GM18907 (cell line): ENCODE measurements around the gene ANAPC2.

Source experiments
- ATAC-seq: cut with Tn5 transposase; IDR thresholded peaks from one replicate; pipeline ENCODE4 v1.9.1; 2021; ENCODE audit warnings: mild to moderate bottlenecking, moderate library complexity; ENCODE audit not compliant: unreplicated experiment

The ANAPC2 gene

DNA sequence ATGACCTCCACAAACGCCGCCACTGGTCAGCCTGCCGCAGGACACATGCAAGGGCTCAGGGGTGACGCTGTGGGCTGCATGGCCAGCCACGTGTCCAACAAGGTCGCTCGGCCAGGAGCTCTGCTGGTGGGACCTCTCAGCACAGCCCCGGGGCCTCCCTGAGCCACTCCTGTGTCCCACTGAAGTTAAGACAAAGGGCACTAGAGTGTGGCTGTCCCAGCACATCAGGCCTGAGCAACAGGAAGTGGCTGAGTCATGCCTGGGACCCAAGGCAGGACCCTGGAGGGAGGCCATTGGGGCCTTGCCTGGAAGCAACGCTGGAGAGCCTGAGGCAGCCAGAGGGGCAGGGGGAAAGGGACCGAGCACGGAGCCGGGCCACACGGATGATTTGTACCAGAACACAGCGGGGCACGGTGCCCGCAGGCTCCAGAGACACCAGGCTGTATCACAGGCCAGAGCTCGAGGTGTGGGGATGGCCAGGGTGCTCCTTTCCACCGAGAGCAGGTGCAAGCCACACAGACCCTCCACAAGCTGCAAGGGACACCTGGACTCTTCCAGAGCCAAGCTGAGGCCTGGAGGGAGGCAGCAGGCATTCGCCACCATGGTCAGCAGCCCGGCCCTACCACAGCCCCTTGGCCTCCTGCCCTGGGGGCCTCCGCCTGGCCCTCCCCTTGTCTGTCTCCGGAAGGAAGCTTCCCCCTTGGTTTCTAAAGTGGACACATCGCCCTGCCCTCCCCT, 10.0 kb downstream of the ANAPC2 start:
- no peak for ATAC-seq

DNA sequence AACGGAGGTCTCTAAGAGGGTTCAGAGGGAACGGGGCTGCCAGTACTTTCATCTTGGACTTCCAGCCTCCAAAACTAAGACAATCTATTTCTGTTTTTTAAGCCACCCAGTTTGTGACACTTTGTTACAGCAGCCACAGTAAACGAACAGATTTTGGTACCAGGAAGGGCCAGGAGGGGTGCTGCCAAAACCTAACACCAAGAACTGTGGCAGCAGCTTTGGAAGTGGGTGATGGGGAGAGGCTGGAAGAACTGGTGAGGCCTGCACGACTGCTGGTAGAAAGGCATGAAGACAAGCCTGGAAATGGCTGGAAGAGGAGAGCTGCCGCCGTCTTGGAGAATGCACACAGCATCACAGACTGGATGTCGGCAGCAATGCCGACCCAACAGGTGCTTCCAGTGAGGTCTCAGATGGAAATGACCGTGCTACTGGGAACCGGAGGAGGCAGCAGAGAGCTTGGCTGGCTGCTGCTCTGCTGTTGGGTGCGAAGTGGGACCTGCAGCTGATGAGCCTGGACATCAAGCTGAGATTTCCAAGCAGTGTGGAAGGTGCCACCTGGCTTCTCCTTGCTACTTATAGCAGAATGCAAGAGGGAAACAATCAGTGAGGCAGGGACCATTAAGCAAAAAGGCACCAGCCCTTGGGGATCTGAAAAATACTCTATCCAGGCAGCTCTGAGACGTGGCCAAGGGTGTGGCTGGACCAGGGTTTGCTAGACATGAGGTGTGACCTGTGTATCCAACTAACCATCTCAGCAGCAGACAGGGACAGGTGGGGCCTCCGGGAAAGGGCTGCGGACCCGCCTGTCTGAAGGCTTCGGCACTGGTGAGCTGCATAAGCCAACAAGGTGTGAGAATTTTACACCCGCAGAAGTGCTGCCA, 11.8 kb downstream of the ANAPC2 start:
- no peak for ATAC-seq

DNA sequence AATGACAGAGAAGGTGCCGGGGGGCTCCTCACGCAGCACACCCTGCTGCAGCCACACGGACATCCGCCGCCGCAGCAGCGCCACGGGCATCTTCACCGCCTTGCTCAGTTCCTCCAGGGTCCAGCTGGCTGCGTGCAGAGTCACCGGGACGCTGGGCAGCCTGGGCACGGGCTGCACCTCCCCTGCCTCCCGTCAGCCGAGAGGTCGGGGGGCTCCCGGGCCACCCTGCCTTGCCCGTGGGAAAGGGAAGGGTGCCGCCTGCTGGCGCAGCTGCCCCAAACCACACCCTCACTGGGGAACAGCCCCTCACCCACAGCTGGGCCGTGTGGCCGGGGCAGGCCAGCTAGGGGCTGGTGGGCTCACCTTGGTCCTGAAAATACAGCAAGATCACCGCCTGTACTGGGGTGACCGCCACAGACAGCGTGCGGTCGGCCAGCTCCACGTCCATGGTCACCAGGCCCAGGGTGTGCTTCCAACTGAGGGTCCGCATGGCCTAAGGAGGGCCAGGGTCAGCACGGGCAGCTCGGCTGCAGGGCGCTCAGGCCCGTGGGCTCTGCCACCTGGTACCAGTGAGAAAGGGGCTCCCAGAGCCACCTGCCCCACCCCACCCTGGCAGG, 12.9 kb downstream of the ANAPC2 start:
- ATAC-seq = no peak

DNA sequence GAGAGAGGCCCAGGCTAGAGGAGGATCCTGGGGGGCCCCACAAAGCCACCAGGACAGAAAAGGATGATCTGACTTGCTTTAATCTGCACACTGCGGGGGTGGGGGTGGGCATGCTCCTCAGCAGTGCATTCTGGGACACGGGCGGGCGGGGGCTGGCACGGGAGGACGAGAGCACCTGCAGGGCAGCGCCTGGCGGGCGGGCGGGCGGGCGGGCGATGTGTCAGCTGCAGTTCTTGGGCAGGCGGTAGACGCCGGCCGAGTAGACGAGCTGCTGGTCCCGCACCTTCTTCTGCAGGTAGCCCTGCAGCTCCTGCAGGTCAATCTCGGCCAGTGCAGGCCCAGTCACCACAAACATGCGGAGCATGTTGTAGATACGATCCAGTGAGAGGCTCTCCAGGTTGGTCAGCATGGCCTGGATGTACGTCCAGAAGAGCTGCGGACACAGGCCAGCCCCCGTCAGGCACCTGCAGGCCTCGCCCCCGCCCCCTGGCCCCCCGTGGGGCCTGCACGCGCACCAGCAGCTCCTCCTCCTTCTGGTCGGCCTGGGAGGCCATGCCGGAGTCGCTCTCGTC, 13.6 kb downstream of the ANAPC2 start:
- no peak for ATAC-seq

DNA sequence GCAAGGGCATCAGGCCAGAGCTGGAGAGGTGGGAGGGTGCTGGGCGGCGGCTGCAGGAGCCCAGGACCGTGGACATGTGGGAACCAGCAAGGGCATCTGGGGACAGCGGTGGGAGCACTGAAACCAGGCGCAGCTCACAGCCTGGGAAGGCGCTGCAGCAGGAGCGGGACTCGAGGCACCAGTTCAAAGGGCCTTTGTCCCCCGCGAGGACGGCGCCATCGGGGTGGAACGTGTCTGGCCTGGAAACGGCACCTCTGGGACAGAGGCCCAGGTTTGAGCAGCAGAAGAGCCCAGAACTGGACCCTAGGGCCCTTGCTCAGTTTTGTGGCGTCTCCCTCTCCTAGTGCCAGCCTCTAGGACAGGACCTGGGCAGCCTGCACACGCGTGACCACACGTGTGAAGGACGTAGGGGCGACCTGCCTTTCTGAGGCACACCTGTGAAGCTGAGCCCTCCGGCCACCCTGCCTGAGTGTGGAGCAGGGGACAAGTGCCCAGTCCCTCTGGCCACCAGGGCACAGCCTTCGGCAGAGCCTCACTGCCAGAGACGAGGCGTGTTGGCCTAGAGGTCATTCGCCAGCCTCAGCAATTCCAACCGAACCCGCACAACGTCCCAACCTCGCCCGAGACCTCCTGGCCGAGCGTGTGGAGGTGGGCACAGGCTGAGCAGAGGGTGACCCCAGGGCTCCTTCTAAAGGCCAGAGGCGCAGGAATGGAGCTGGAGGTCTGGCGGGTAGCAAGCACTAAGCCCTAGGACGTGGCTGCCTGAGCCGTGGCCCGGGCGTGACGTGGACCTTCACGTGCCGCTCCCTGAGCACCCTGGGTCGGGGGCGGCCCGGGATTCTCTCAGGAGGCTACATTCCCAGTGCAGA, 14.3 kb downstream of the ANAPC2 start:
- no peak for ATAC-seq

DNA sequence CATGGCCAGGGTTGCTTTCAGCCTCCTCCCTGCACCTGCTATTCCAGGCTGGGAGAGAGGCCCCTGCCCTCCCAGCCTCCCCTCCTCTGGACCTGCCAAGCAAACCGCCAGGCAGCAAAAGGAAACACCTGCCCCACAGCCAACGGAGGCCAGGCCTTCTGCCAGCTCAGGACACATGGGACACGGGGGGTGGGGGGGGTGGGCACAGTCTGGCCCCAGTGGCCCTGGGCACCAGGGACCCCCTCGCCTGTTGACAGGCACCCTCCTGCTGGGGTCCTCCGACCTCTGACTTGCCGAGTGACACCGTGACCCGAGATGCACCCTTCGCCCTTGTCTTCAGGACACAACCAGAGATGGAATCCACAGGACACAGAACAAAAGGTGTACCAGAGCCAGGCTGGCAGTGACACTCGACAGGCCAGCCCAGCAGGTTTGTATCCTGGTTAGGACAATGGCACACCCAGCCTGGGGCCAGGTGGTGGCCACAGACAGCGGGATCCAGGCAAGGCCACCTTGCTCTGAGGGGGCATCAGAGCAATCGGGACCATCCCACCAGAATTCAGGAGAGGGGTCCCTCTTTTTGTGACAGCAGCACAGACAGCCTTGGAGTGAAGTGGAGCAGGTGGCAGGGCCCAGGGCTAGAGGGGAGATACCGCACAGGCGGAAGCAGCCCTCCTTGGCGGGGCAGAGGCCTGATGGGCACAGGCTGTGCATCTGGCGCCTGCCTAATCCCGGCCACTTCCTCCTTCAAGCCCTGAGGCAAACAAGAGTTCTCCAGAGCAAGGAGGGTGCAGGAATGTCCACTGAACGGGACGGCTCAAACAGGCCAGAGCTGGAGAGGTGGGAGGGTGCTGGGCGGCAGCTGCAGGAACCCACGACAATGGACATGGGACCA, 15.2 kb downstream of the ANAPC2 start:
- no peak for ATAC-seq

DNA sequence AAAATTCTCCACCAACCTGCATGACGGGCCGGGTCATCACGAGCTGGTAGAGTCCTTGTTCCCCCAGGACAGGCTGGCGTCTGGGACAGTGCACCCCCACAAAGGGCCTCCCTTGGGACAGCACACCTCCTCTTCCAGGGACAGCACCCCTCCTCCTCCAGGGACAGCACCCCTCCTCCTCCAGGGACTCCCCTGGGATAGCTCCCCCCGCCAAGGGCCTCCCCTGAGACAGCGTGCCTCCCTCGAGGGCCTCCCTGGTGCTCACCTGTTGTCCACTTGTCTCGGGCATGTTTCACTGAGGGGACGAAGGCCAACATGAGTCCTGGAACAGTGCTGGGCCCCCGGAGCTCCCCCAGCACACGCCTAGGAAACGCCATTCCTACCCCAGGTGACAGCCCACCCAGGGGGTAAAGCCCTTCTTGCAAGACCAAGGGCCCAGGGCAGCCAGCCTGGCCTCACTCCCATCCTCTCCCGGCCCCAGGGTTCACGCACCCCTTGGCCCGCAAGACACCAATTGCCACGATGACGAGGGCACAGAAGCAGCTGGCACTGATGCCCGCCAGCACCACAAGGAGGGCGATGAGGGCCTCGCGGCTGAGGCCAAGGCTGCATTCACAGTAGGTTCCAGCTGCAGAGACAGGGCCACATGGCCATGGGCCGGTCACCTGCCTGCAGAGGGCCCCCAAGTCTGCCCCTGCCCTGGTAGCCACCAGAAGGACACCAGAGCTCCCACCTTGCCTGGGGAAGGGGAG, 17.0 kb downstream of the ANAPC2 start:
- no peak for ATAC-seq

DNA sequence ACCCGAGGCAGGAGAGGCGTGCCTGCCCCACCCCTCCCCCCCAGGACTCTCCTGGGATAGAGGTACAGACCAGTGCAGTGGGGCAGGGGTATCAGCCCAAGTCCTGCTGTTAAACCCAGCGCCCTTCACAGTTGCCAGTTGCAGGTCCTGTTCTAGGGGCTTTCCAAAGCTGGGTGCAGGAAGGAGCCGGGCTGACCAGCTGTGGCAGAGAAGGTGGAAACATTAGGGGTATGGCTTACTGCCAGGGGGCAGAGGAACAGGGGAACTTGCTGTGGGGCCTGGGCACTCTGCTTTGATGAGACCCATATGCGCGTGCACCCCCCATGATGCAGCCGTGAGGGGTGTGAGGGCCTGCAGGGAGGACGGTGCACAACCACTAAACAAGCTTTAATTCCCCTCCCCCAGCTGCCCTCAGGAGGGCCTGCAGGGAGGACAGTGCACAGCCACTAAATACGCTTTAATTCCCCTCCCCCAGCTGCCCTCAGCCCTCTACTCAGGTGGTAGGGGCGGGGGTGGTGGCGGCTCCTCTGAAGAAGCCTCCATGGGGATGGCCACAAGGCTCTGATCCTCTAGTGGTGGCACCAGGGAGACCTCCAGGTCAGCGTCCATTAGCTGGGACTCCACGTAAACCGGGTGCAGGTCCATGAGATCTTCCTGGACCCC, 17.7 kb downstream of the ANAPC2 start:
- no peak for ATAC-seq

DNA sequence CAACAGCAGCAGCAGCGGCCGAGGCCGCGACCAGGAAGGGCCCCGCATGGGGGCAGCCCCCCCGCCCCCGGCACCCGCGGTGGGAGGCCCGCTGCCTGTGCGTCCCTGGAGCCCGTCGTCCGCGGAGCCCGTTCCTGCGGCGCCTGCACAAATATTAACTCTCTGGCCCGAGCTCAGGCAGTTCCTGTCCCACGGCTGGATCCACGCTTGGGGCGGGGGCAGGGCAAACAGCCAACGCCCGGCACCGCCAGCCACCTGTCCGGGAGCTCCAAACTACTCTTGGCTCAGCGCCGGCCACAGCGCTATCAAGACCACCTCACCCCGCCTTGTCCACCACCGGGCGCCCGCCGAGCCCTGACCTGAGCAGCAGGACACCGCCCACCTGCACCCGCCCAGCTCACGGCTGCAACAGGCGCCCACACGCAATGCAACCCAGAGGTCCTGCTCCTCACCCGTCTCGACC, 18.4 kb downstream of the ANAPC2 start, which contains the start of gene LRRC26:
Gene LRRC26 (minus strand): TSS at position 156 of the 463 bp plus-strand sequence. CDS start 108 bp downstream, at position 48.
- no peak for ATAC-seq

DNA sequence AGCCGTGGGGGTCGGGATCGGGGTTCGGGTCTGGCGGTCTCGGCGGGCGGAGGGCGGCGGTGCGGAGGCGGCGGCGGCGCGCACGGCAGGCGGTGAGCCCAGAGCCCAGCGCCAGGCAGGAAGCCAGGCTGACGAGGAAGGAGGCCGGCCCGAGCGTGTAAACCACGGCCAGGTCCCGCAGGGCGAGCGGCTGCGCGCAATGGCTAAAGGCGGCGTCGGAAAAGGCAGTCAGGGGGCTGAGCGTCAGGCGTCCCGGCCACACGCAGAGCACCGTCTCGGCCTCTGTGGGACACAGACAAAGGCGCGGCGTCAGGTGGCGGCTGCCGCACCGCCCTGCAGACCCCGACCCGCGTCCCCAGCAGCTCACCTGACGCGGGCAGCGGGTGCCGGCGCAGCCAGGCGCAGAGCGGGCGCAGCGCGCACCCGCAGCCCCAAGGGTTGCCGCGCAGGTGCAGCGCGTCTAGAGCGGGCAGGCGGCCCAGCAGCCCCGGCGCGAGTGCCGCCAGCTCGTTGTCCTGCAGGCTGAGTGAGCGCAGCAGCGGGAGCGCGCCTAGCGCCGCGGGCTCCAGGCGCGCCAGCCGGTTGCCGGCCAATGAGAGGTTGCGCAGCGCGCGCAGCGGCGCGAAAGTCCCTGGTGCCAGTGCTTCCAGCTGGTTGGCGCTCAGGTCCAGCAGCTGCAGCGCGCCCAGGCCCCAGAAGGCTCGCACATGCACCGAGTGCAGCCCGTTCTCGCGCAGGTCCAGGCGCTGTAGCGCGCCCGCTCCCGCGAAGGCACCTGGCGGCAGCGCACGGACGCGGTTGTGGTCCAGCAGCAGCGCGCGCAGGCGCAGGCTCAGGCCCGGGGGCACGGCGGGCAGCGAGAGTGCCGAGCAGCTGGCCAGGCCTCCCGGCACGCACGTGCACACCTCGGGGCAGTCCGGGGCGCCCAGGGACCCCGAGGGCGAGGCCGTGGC, 19.2 kb downstream of the ANAPC2 start:
- no peak for ATAC-seq

DNA sequence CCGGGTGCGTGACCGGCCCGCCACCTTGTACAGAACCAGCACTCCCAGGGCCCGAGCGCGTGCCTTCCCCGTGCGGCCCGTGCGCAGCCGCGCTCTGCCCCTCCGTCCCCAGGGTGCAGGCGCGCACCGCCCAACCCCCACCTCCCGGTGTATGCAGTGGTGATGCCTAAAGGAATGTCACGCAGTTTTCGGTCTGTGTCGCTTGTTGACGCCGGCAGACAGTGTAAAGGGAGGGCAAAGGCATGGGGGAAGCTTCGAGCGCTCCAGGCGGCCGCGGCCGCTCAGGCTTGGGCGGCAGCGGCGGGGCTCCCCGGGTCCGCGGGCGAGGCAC, 19.8 kb downstream of the ANAPC2 start:
- no peak for ATAC-seq

DNA sequence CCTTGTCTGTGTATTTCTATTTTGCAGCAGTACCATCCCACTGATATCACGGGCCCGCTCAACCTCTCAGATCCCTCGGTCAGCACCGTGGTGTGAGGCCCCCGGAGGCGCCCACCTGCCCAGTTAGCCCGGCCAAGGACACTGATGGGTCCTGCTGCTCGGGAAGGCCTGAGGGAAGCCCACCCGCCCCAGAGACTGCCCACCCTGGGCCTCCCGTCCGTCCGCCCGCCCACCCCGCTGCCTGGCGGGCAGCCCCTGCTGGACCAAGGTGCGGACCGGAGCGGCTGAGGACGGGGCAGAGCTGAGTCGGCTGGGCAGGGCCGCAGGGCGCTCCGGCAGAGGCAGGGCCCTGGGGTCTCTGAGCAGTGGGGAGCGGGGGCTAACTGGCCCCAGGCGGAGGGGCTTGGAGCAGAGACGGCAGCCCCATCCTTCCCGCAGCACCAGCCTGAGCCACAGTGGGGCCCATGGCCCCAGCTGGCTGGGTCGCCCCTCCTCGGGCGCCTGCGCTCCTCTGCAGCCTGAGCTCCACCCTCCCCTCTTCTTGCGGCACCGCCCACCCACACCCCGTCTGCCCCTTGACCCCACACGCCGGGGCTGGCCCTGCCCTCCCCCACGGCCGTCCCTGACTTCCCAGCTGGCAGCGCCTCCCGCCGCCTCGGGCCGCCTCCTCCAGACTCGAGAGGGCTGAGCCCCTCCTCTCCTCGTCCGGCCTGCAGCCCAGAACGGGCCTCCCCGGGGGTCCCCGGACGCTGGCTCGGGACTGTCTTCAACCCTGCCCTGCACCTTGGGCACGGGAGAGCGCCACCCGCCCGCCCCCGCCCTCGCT, 20.4 kb downstream of the ANAPC2 start:
- ATAC-seq = no peak

DNA sequence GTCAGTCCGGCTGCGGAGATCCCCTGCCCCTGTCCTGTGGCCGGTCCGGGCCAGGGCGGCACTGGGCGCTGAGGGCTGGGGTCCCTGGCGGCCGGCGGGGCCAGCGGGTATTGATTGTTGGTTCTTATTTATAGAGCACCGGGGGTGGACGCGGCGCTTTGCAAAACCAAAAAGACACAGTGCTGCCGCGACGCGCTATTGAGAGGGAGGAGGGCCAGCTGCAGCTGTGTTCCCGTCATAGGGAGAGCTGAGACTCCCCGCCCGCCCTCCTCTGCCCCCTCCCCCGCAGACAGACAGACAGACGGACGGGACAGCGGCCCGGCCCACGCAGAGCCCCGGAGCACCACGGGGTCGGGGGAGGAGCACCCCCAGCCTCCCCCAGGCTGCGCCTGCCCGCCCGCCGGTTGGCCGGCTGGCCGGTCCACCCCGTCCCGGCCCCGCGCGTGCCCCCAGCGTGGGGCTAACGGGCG, 21.0 kb downstream of the ANAPC2 start:
- no peak for ATAC-seq

DNA sequence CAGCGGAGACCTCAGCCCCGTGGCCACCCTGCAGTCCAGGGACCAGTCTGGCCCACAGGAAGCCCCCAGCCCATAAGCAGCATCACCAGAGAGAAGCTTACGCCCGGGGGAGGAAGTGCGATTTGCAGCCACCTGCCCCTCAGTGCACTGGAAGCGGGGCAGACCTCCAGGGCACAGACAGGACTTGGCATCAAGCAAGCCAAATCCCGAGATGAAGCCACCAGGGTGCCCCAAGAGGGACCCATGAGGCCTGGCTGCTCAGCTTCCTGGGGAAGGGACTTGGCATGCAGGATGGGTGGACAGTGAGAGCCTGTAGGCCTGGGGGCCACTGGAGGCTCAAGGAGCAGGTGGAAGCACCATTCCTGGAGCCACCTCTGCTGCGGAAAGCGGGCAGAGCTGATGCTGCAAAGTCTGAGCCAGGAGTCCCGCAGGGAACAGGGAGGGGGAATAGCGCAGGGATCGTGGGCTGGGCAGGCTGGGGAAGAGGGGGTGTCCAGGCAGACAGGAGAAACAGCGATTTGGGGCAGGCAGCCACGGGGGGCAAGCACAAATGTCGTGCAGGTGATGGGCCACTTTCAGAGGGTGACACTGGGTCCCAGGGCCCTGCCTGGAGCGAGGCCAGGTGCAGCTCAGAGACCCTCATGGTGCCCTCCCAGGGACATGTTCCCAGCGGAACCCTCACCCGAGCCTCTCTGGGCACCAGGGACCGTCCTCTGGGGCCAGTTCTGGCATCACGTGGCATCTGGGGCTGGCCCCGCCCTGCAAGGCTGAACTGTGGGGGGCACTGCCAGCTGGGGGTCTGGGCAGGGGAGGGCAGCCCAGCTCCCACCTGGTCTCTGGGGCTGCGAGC, 21.8 kb downstream of the ANAPC2 start:
- ATAC-seq = no peak

DNA sequence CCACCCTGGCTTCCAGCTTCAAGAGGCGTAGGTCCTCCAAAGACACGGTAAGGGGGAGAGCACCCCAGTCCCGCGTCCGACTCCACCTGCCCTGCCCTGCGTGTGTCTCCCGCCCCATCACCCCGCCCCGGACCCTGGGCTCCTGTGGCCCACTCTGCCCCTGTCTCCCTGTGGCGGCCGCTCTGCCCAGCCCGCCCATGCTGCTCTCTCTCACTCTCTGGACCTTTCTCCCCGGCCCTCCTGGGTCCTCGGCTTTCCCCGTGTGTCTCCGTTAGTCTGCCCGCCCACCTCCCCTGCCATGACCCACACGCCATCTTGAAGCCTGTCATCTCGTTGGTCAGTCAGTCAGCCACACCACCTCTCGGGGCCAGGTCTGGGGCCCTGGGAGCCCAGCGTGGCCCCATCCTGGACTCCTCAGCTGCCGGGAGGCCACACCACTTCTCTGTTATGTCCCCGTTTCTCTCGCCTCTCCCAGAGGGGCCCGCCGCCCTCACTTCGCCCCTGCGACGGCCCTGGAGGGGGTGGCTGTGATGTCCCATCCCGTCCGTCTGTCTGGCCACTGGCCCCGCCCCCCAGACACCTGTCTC, 23.0 kb downstream of the ANAPC2 start:
- no peak for ATAC-seq
